Lower leg skin (tissue), 3 donors: ENCODE measurements around the gene ABHD17B.

ENCODE experiments used
- CTCF ChIP-seq, 3 donors: fragments of 450-650 bp; IDR thresholded peaks; one replicate each; pipeline ENCODE4 v1.5.1; 2016; ENCODE audit warnings: antibody characterized with exemption in 3 of 3, mild to moderate bottlenecking in 3 of 3, moderate library complexity in 2 of 3
- POLR2A ChIP-seq, 2 donors: fragments of 450-650 bp; IDR thresholded peaks; one replicate each; pipeline ENCODE4 v1.6.1; 2016 to 2017; ENCODE audit warnings: antibody characterized with exemption in 2 of 2, mild to moderate bottlenecking in 1 of 2, moderate library complexity in 1 of 2

- no peak for TF ChIP-seq CTCF (IDR thresholded peaks at IDR 0.05)
- no peak for TF ChIP-seq POLR2A (IDR thresholded peaks at IDR 0.05)
These were observed 49.4 kb downstream of the ABHD17B start for GRCh38 chr9:71861618-71862017.
